Gastrocnemius medialis (tissue), 4 donors: ENCODE data around the gene OR8B12. TPM values are rescaled to one million over a fixed set of nuclear protein-coding genes. Genes with fewer than 3 reads are reported as not detected.

ENCODE experiments used
- ATAC-seq, 2 donors: fragments of 150-250 bp; one replicate each; pipeline ENCODE4 v1.9.1; 2016
- DNase-seq, 2 donors: peaks; one replicate each; pipeline ENCODE4 v3.0.0-alpha.2; 2019
- H3K27ac ChIP-seq, 4 donors: fragments of 200-600 bp; sonication (generic); 1 replicate in 1 of 4; 2 replicates in 3 of 4; pipeline ENCODE4 v1.5.1; 2016 to 2018; ENCODE audit warnings: mild to moderate bottlenecking in 2 of 4, moderate library complexity in 1 of 4
- H3K27me3 ChIP-seq, 3 donors: fragments of 200-600 bp; sonication (generic) in 2 of 3; 1 replicate in 1 of 3; 2 replicates in 2 of 3; pipeline versions ENCODE4 v1.5.1 to v1.6.0; 2016 to 2019; ENCODE audit warnings: mild to moderate bottlenecking in 1 of 3, moderate library complexity in 1 of 3
- H3K36me3 ChIP-seq, 2 donors: fragments of 200-600 bp; sonication (generic) in 1 of 2; one replicate each; pipeline ENCODE4 v1.5.1; 2017 to 2018
- H3K4me1 ChIP-seq, 2 donors: fragments of 200-600 bp; sonication (generic) in 1 of 2; one replicate each; pipeline ENCODE4 v1.5.1; 2016 to 2017; ENCODE audit warnings: mild to moderate bottlenecking in 2 of 2
- H3K4me3 ChIP-seq, 4 donors: fragments of 200-600 bp; sonication (generic) in 3 of 4; 1 replicate in 1 of 4; 2 replicates in 3 of 4; pipeline ENCODE4 v1.5.1; 2016 to 2019; ENCODE audit warnings: mild to moderate bottlenecking in 2 of 4
- H3K9me3 ChIP-seq, 3 donors: fragments of 200-600 bp; sonication (generic) in 2 of 3; 1 replicate in 1 of 3; 2 replicates in 2 of 3; pipeline ENCODE4 v1.5.1; 2016 to 2019
- CTCF ChIP-seq, 5 experiments: fragments of 450-650 bp in 3 of 5; fragments of 200-600 bp in 2 of 5; sonication (generic) in 2 of 5; IDR thresholded peaks in 4 of 5; conservative IDR thresholded peaks in 1 of 5; 1 replicate in 4 of 5; 2 replicates in 1 of 5; pipeline ENCODE4 v1.5.1; 2016 to 2019; ENCODE audit warnings: antibody characterized with exemption in 5 of 5, mild to moderate bottlenecking in 3 of 5, moderate library complexity in 3 of 5
- POLR2A ChIP-seq, 2 donors: fragments of 450-650 bp; IDR thresholded peaks; one replicate each; pipeline ENCODE4 v1.6.1; 2017; ENCODE audit warnings: antibody characterized with exemption in 2 of 2, mild to moderate bottlenecking in 2 of 2, moderate library complexity in 2 of 2
- in situ Hi-C, 4 donors: fragments of 200-750 bp; cut with MboI; loops; one replicate each; pipeline versions ENCODE4 v1.15.0 to v1.8.0; 2017; ENCODE audit warnings: low sequenced_read_pairs in 4 of 4
- intact Hi-C: fragments of 100-400 bp; cut with DNase I; formaldehyde crosslinking; loops from one replicate; pipeline ENCODE4 v1.15.1; 2023; ENCODE audit warnings: low total_unique reads
- total RNA-seq, 4 donors: library from RNA; depleted of rRNA; stranded (reverse); fragments of >200 nt; gene quantifications; one replicate each; pipeline versions ENCODE4 v1.1.0 to v1.2.3, GENCODE V29; 2016

The OR8B12 gene
- total RNA-seq, 4 donors from 2014 or later = not detected

DNA sequence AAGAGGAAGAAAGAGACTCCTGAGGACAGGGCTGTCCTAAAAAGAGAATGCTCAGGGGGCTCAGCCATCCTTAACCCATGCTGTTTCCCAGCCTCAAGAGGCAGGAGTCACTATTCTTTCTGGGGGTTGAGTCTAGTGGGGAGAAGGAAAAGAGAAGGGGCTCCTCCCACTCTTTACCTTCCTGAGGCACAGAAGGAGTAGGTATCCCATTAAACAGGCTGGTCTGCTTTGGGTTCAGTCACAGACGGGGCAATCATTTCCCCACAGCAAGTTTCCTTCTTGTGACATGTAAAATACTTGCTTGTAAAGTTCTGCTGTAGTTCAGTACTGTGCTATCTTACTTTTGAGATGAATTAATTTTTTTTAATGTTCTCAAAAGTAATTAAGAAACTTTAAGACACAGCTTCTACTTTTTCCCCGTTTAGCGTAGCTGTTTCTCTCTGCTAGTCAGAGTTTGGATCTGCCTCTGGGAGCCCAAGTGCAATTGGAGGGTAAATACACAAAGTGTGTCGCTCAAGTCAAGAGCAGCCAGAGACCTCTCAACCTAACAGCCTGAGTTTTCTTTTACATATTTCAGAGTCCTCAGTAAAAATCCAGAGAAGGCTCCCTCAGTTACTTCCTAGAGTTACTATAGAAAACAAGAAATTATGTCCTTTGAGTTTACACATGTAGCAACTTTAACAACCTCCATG is 41.4 kb upstream of the OR8B12 start:
- TF ChIP-seq CTCF (IDR thresholded peaks at IDR 0.05 in 4 of 5, conservative IDR thresholded peaks at IDR 0.05 in 1 of 5) = no peak
- no peak for TF ChIP-seq POLR2A (IDR thresholded peaks at IDR 0.05)
- in situ Hi-C loops = loop anchor here (5.0 to 25.0 kb wide), 4 partner anchors 168 to 523 kb away; partner anchors contain the start of gene OR8B4 (in 1 of the 4)
- ATAC-seq = no peak

DNA sequence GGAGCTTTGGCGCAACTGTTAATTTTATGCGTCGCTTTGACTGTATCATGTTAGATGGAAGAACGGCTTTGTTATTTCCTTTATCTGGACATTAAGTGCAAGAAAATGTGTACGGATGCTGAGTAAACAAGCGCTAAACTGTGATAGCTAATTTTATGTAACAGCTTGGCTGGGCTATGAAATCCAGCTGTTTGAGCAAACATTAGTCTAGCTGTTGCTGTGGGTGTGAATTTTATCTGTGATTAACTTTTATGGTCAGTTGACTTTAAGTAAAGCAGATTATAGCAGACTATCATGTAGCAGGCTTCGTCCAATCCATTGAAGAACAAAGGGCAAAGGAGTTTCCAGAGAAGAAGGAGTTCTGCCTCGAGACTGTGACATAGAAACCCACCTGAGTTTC is 40.3 kb upstream of the OR8B12 start:
- intact Hi-C loops (no loop called here), in situ Hi-C loops (loop anchor here (10.0 to 25.0 kb wide), 3 partner anchors 169 to 521 kb away; partner anchors contain the start of gene OR8B4 (in 1 of the 4))
- H3K36me3 ChIP-seq = no peaks in the 10 kb centered on the region
- H3K27me3 ChIP-seq = no peaks in the 10 kb centered on the region
- no peak overlapping the region for H3K4me3 ChIP-seq
- ATAC-seq = no peak
- no peak for DNase-seq
- H3K27ac ChIP-seq = no peak overlapping the region
- no peaks in the 10 kb centered on the region for H3K4me1 ChIP-seq
- H3K9me3 ChIP-seq = no peaks in the 10 kb centered on the region
- TF ChIP-seq CTCF (IDR thresholded peaks at IDR 0.05 in 4 of 5, conservative IDR thresholded peaks at IDR 0.05 in 1 of 5) = no peak
- no peak for TF ChIP-seq POLR2A (IDR thresholded peaks at IDR 0.05)

More for the DNA sequence above, 41.4 kb upstream of the OR8B12 start:
- Histone ChIP-seq H3K4me3 (no peak overlapping the region), H3K27ac (no peak overlapping the region), H3K27me3 (no peaks in the 10 kb centered on the region), H3K9me3 (no peaks in the 10 kb centered on the region), H3K36me3 (no peaks in the 10 kb centered on the region), H3K4me1 (no peaks in the 10 kb centered on the region)
- intact Hi-C loops = no loop called here
- DNase-seq = no peak

- no peaks in the 10 kb centered on the region for H3K9me3 ChIP-seq
- H3K4me3 ChIP-seq = no peak overlapping the region
- ATAC-seq (no peak), DNase-seq (no peak)
- intact Hi-C loops = no loop called here
- in situ Hi-C loops = loop anchor here (10.0 to 25.0 kb wide), 3 partner anchors 168 to 520 kb away; partner anchors contain the start of gene OR8B4 (in 1 of the 4)
- no peak overlapping the region for H3K27ac ChIP-seq
- TF ChIP-seq POLR2A (IDR thresholded peaks at IDR 0.05) (no peak), CTCF (IDR thresholded peaks at IDR 0.05 in 4 of 5, conservative IDR thresholded peaks at IDR 0.05 in 1 of 5) (no peak)
- H3K27me3 ChIP-seq = no peaks in the 10 kb centered on the region
- H3K36me3 ChIP-seq = no peaks in the 10 kb centered on the region
- no peaks in the 10 kb centered on the region for H3K4me1 ChIP-seq
Measured at GRCh38 chr11:124582565-124582964, 39.1 kb upstream of the OR8B12 start.

GRCh38 chr11:124581817-124582216 is 38.4 kb upstream of the OR8B12 start:
- Histone ChIP-seq H3K4me1 (no peaks in the 10 kb centered on the region), H3K4me3 (no peak overlapping the region), H3K27ac (no peak overlapping the region), H3K36me3 (no peaks in the 10 kb centered on the region), H3K9me3 (no peaks in the 10 kb centered on the region), H3K27me3 (no peaks in the 10 kb centered on the region)
- TF ChIP-seq CTCF (IDR thresholded peaks at IDR 0.05 in 4 of 5, conservative IDR thresholded peaks at IDR 0.05 in 1 of 5) = no peak
- no peak for TF ChIP-seq POLR2A (IDR thresholded peaks at IDR 0.05)
- ATAC-seq (no peak), DNase-seq (no peak)
- intact Hi-C loops = no loop called here
- in situ Hi-C loops = loop anchor here (10.0 to 25.0 kb wide), 3 partner anchors 167 to 520 kb away; partner anchors contain the start of gene OR8B4 (in 1 of the 4)
